Neural cell (in vitro differentiated cells): ENCODE data around the gene CRLF1. TPM values are rescaled to one million over a fixed set of nuclear protein-coding genes. Genes with fewer than 3 reads are reported as not detected.

Experiments used
- H2AFZ ChIP-seq: fragments of 200-600, 300-800 bp; sonication (generic), shearing (Covaris generic); 2 replicates; pipeline ENCODE4 v1.6.0; 2014; ENCODE audit warnings: low read depth, mild to moderate bottlenecking, antibody characterized with exemption, low read length, moderate library complexity
- H3F3A ChIP-seq: fragments of 200-600 bp; shearing (Covaris generic); 2 replicates; pipeline ENCODE4 v1.6.1; 2016; ENCODE audit warnings: mild to moderate bottlenecking, moderate library complexity, mixed read lengths, antibody characterized with exemption, low read length; ENCODE audit not compliant: insufficient read depth, poor library complexity, severe bottlenecking
- H3K27ac ChIP-seq: fragments of 200-600, 300-800 bp; sonication (generic), shearing (Covaris generic); 2 replicates; pipeline ENCODE4 v1.5.1; 2014; ENCODE audit warnings: mild to moderate bottlenecking, low read length, moderate library complexity
- H3K27me3 ChIP-seq: fragments of 300-800, 200-600 bp; sonication (generic), shearing (Covaris generic); 2 replicates; pipeline ENCODE4 v1.6.0; 2014; ENCODE audit warnings: mild to moderate bottlenecking, low read depth, low read length, moderate library complexity; ENCODE audit not compliant: insufficient read depth
- H3K36me3 ChIP-seq: fragments of 300-800, 200-600 bp; sonication (generic), shearing (Covaris generic); 2 replicates; pipeline ENCODE4 v1.5.1; 2014; ENCODE audit warnings: mild to moderate bottlenecking, antibody characterized with exemption, low read length, moderate library complexity; ENCODE audit not compliant: insufficient read depth
- H3K4me2 ChIP-seq: fragments of 300-800, 200-600 bp; sonication (generic), shearing (Covaris generic); 2 replicates; pipeline ENCODE4 v1.6.0; 2014; ENCODE audit warnings: mild to moderate bottlenecking, low read length
- H3K4me3 ChIP-seq: fragments of 300-800, 200-600 bp; sonication (generic), shearing (Covaris generic); 2 replicates; pipeline ENCODE4 v1.5.1; 2014; ENCODE audit warnings: mild to moderate bottlenecking, low read length, moderate library complexity
- H3K79me2 ChIP-seq: fragments of 200-600 bp; shearing (Covaris generic); replicated peaks from 2 replicates; pipeline ENCODE4 v1.6.0; 2014; ENCODE audit warnings: mild to moderate bottlenecking, low read length, moderate library complexity; ENCODE audit not compliant: insufficient read depth
- H3K9ac ChIP-seq: fragments of 300-800, 200-600 bp; sonication (generic), shearing (Covaris generic); 2 replicates; pipeline ENCODE4 v1.6.1; 2016; ENCODE audit warnings: mild to moderate bottlenecking, low read length, mixed read lengths
- H3K9me2 ChIP-seq: fragments of 200-600 bp; shearing (Covaris generic); 2 replicates; pipeline ENCODE4 v1.6.1; 2016; ENCODE audit warnings: mild to moderate bottlenecking, low read length, mixed read lengths; ENCODE audit not compliant: insufficient read depth
- H3K9me3 ChIP-seq: fragments of 200-600, 300-800 bp; sonication (generic), shearing (Covaris generic); 2 replicates; pipeline ENCODE4 v1.6.1; 2016; ENCODE audit warnings: mild to moderate bottlenecking, mixed run types, low read length, moderate library complexity, mixed read lengths
- H4K20me1 ChIP-seq: fragments of 200-600 bp; shearing (Covaris generic); 2 replicates; pipeline ENCODE4 v1.6.1; 2016; ENCODE audit warnings: mild to moderate bottlenecking, mixed run types; ENCODE audit not compliant: insufficient read depth
- CTCF ChIP-seq: fragments of 450-650 bp; IDR thresholded peaks from 2 replicates; pipeline ENCODE4 v1.5.1; 2014; ENCODE audit warnings: antibody characterized with exemption, mild to moderate bottlenecking, moderate library complexity; ENCODE audit not compliant: poor library complexity, severe bottlenecking
- EP300 ChIP-seq: fragments of 450-650 bp; conservative IDR thresholded peaks from 2 replicates; pipeline ENCODE4 v1.6.1; 2014; ENCODE audit warnings: antibody characterized with exemption, mild to moderate bottlenecking, moderate library complexity; ENCODE audit not compliant: poor library complexity, severe bottlenecking
- EZH2 ChIP-seq: fragments of 200-600, 300-800 bp; shearing (Covaris generic), sonication (generic); IDR thresholded peaks from 2 replicates; pipeline ENCODE4 v1.6.1; 2014; ENCODE audit warnings: antibody characterized with exemption, low read length, borderline replicate concordance, mild to moderate bottlenecking; ENCODE audit not compliant: insufficient read depth, poor library complexity, severe bottlenecking
- MXI1 ChIP-seq: fragments of 450-650 bp; conservative IDR thresholded peaks from 2 replicates; pipeline ENCODE4 v1.6.1; 2014; ENCODE audit warnings: antibody characterized with exemption, mild to moderate bottlenecking; ENCODE audit not compliant: poor library complexity, severe bottlenecking
- POLR2AphosphoS5 ChIP-seq: IDR thresholded peaks from 2 replicates; pipeline ENCODE4 v1.6.1; 2012
- RAD21 ChIP-seq: fragments of 450-650 bp; conservative IDR thresholded peaks from 2 replicates; pipeline ENCODE4 v1.6.1; 2014; ENCODE audit warnings: antibody characterized with exemption, mild to moderate bottlenecking, moderate library complexity
- REST ChIP-seq: IDR thresholded peaks from 2 replicates; pipeline ENCODE4 v1.6.1; 2012; ENCODE audit warnings: borderline replicate concordance
- SMC3 ChIP-seq: fragments of 450-650 bp; conservative IDR thresholded peaks from 2 replicates; pipeline ENCODE4 v1.6.1; 2014; ENCODE audit warnings: antibody characterized with exemption, mild to moderate bottlenecking, moderate library complexity; ENCODE audit not compliant: poor library complexity
- TAF1 ChIP-seq: IDR thresholded peaks from 2 replicates; pipeline ENCODE4 v1.6.1; 2012; ENCODE audit warnings: low read depth
- polyA plus RNA-seq: library from polyadenylated mRNA; depleted of rRNA; stranded (reverse); fragments of >200 nt; gene quantifications from 2 replicates; pipeline ENCODE4 v1.2.3, GENCODE V29; 2014

CRLF1 gene
- polyA plus RNA-seq, 1 donor from 2014 or later = 14.2 TPM

- Histone ChIP-seq H3K27me3 (no peaks in the 10 kb centered on the region), H3K4me2 (peak within 1 kb of the TSS; percentile 83), H3K9me3 (no peaks in the 10 kb centered on the region), H3K9me2 (no peaks in the 10 kb centered on the region), H2AFZ (peak within 1 kb of the TSS; percentile 78), H3K27ac (peak within 1 kb of the TSS; percentile 75), H3K9ac (peak within 1 kb of the TSS; percentile 86), H3F3A (no peaks in the 10 kb centered on the region), H3K4me3 (peak within 1 kb of the TSS; percentile 88), H3K79me2 (no peaks in the 10 kb centered on the region), H3K36me3 (no peaks in the 10 kb centered on the region), H4K20me1 (no peaks in the 10 kb centered on the region)
- TF ChIP-seq MXI1 = peak; percentile 4
- TF ChIP-seq SMC3 = peak; percentile 72
- TF ChIP-seq TAF1 = peak; percentile 66
- TF ChIP-seq EZH2 = no peak
- peak; percentile 78 for TF ChIP-seq POLR2AphosphoS5
- TF ChIP-seq EP300 = peak; percentile 60
- TF ChIP-seq RAD21 = peak; percentile 62
- TF ChIP-seq CTCF = peak; percentile 95
- peak; percentile 66 for TF ChIP-seq REST
These were observed 17.8 kb downstream of the CRLF1 start, which contains the start of gene REX1BD for GRCh38 chr19:18588611-18589379. Gene REX1BD (plus strand): TSS chr19:18588798. CDS start chr19:18588802, 4 bp downstream.

GRCh38 chr19:18587962-18588610, 18.5 kb downstream of the CRLF1 start:
- TF ChIP-seq REST = no peak
- no peak for TF ChIP-seq POLR2AphosphoS5
- TF ChIP-seq MXI1 = no peak
- TF ChIP-seq CTCF = no peak
- TF ChIP-seq EP300 = no peak
- no peak for TF ChIP-seq SMC3
- no peak for TF ChIP-seq TAF1
- no peak for TF ChIP-seq RAD21
- no peak for TF ChIP-seq EZH2
- Histone ChIP-seq H3K4me2 (peak overlapping the region; percentile 20), H3K9me2 (no peaks in the 10 kb centered on the region), H4K20me1 (no peaks in the 10 kb centered on the region), H3F3A (no peaks in the 10 kb centered on the region), H2AFZ (peak overlapping the region; percentile 19), H3K36me3 (no peaks in the 10 kb centered on the region), H3K9ac (peak overlapping the region; percentile 86), H3K27me3 (no peaks in the 10 kb centered on the region), H3K27ac (peak overlapping the region; percentile 75), H3K79me2 (no peaks in the 10 kb centered on the region), H3K4me3 (peak overlapping the region; percentile 88), H3K9me3 (no peaks in the 10 kb centered on the region)
